H9 (cell line): ENCODE data around the gene MARS1. TPM values are rescaled to one million over a fixed set of nuclear protein-coding genes. Genes with fewer than 3 reads are reported as not detected.
"Not testable (repeated sequence)": the region's sequence is repeated elsewhere in the genome, so short reads cannot be mapped to it uniquely, and the experiment has no call there.

Experiments used
- DNase-seq: peaks from one replicate; pipeline ENCODE4 v3.0.0-alpha.2; 2017
- H2AFZ ChIP-seq: one replicate; pipeline ENCODE4 v1.6.1; 2013; ENCODE audit warnings: mild to moderate bottlenecking, low read length, control low read depth, moderate library complexity
- H2AK5ac ChIP-seq: 2 replicates; pipeline ENCODE4 v1.6.1; 2013; ENCODE audit warnings: low read length, control low read depth, mixed read lengths; ENCODE audit not compliant: insufficient read length
- H2BK120ac ChIP-seq: one replicate; pipeline ENCODE4 v1.6.1; 2013; ENCODE audit warnings: low read depth, mild to moderate bottlenecking, low read length, control low read depth, inconsistent platforms; ENCODE audit not compliant: poor library complexity, severe bottlenecking
- H2BK12ac ChIP-seq: 2 replicates; pipeline ENCODE4 v1.6.1; 2013; ENCODE audit warnings: low read length, control low read depth, mixed read lengths, low read depth; ENCODE audit not compliant: insufficient read length
- H2BK15ac ChIP-seq: 2 replicates; pipeline ENCODE4 v1.6.1; 2013; ENCODE audit warnings: low read depth, low read length, control low read depth
- H2BK20ac ChIP-seq: one replicate; pipeline ENCODE4 v1.6.1; 2013; ENCODE audit warnings: low read depth, mild to moderate bottlenecking, low read length, control low read depth, inconsistent platforms; ENCODE audit not compliant: poor library complexity, severe bottlenecking
- H2BK5ac ChIP-seq: 2 replicates; pipeline ENCODE4 v1.6.1; 2013; ENCODE audit warnings: low read length, control low read depth, mixed read lengths; ENCODE audit not compliant: insufficient read length
- H3K14ac ChIP-seq: 2 replicates; pipeline ENCODE4 v1.6.1; 2013; ENCODE audit warnings: low read length, control low read depth; ENCODE audit not compliant: insufficient read depth
- H3K18ac ChIP-seq: 2 replicates; pipeline ENCODE4 v1.6.1; 2013; ENCODE audit warnings: low read depth, mild to moderate bottlenecking, mixed read lengths, low read length, control low read depth; ENCODE audit not compliant: insufficient read length
- H3K23ac ChIP-seq: 2 replicates; pipeline ENCODE4 v1.6.1; 2013; ENCODE audit warnings: low read length, control low read depth, mixed read lengths, low read depth; ENCODE audit not compliant: insufficient read length
- H3K23me2 ChIP-seq: 2 replicates; pipeline ENCODE4 v1.6.1; 2013; ENCODE audit warnings: low read depth, mild to moderate bottlenecking, mixed read lengths, low read length, control low read depth; ENCODE audit not compliant: insufficient read length, poor library complexity, severe bottlenecking
- H3K27ac ChIP-seq: 2 replicates; pipeline ENCODE4 v1.5.1; 2013; ENCODE audit warnings: low read length, control low read depth, mixed read lengths, low read depth; ENCODE audit not compliant: insufficient read length
- H3K27me3 ChIP-seq: 2 replicates; pipeline ENCODE4 v1.6.1; 2013; ENCODE audit warnings: low read length, control low read depth, inconsistent platforms; ENCODE audit not compliant: insufficient read depth
- H3K4ac ChIP-seq: 2 replicates; pipeline ENCODE4 v1.6.1; 2013; ENCODE audit warnings: low read depth, mild to moderate bottlenecking, control low read depth, inconsistent platforms, low read length, moderate library complexity
- H3K4me1 ChIP-seq: 2 replicates; pipeline ENCODE4 v1.6.1; 2013; ENCODE audit warnings: low read length, control low read depth, inconsistent platforms; ENCODE audit not compliant: insufficient read depth
- H3K4me2 ChIP-seq: 2 replicates; pipeline ENCODE4 v1.6.1; 2013; ENCODE audit warnings: low read length, control low read depth, mixed read lengths; ENCODE audit not compliant: insufficient read length, insufficient read depth
- H3K56ac ChIP-seq: 2 replicates; pipeline ENCODE4 v1.6.1; 2013; ENCODE audit warnings: low read depth, mild to moderate bottlenecking, mixed read lengths, low read length, control low read depth; ENCODE audit not compliant: insufficient read length
- H3K79me1 ChIP-seq: 2 replicates; pipeline ENCODE4 v1.6.1; 2013; ENCODE audit warnings: low read depth, mild to moderate bottlenecking, moderate library complexity, low read length, control low read depth, inconsistent platforms; ENCODE audit not compliant: insufficient read depth, poor library complexity, severe bottlenecking
- H3K79me2 ChIP-seq: 2 replicates; pipeline ENCODE4 v1.6.1; 2013; ENCODE audit warnings: low read length, control low read depth, inconsistent platforms; ENCODE audit not compliant: insufficient read depth
- H3K9ac ChIP-seq: 2 replicates; pipeline ENCODE4 v1.6.1; 2013; ENCODE audit warnings: low read length, control low read depth, mixed read lengths; ENCODE audit not compliant: insufficient read length; ENCODE audit errors: extremely low read depth
- H3K9me3 ChIP-seq: one replicate; pipeline ENCODE4 v1.6.1; 2013; ENCODE audit warnings: low read depth, low read length, inconsistent platforms; ENCODE audit not compliant: control insufficient read depth
- H3T11ph ChIP-seq: one replicate; pipeline ENCODE4 v1.6.1; 2013; ENCODE audit warnings: mild to moderate bottlenecking, low read length, control low read depth, inconsistent platforms
- H4K20me1 ChIP-seq: one replicate; pipeline ENCODE4 v1.6.1; 2013; ENCODE audit not compliant: control insufficient read depth, insufficient read length, insufficient read depth
- H4K5ac ChIP-seq: 2 replicates; pipeline ENCODE4 v1.6.1; 2013; ENCODE audit warnings: low read depth, mild to moderate bottlenecking, mixed read lengths, low read length, control low read depth; ENCODE audit not compliant: insufficient read length
- H4K8ac ChIP-seq: replicated peaks from 2 replicates; pipeline ENCODE4 v1.6.1; 2013; ENCODE audit warnings: low read length, control low read depth, mixed read lengths, low read depth; ENCODE audit not compliant: insufficient read length
- H4K91ac ChIP-seq: 2 replicates; pipeline ENCODE4 v1.6.1; 2013; ENCODE audit warnings: low read depth, mild to moderate bottlenecking, moderate library complexity, mixed read lengths, low read length, control low read depth; ENCODE audit not compliant: insufficient read length
- H3K27ac Mint-ChIP-seq, 3 experiments: 2 replicates in 2 of 3; 3 replicates in 1 of 3; pipeline ENCODE4 v1.8.0; 2020 to 2021; ENCODE audit warnings: mixed read lengths in 3 of 3, mild to moderate bottlenecking in 1 of 3, moderate library complexity in 1 of 3
- H3K27me3 Mint-ChIP-seq: 2 replicates; pipeline ENCODE4 v1.8.0; 2021; ENCODE audit warnings: low read depth, mild to moderate bottlenecking, moderate library complexity, mixed read lengths
- H3K36me3 Mint-ChIP-seq, 3 experiments: 2 replicates in 2 of 3; 3 replicates in 1 of 3; pipeline ENCODE4 v1.8.0; 2020 to 2021; ENCODE audit warnings: low read depth in 3 of 3, mixed read lengths in 3 of 3; ENCODE audit not compliant: insufficient read depth in 1 of 3
- H3K4me1 Mint-ChIP-seq, 2 experiments: 2 replicates each; pipeline ENCODE4 v1.8.0; 2020; ENCODE audit warnings: mixed read lengths in 2 of 2
- H3K4me3 Mint-ChIP-seq, 2 experiments: 2 replicates in 1 of 2; 3 replicates in 1 of 2; pipeline ENCODE4 v1.8.0; 2020 to 2021; ENCODE audit warnings: mild to moderate bottlenecking in 2 of 2, mixed read lengths in 2 of 2, moderate library complexity in 1 of 2
- H3K9me3 Mint-ChIP-seq, 2 experiments: 2 replicates in 1 of 2; 3 replicates in 1 of 2; pipeline ENCODE4 v1.8.0; 2020; ENCODE audit warnings: mild to moderate bottlenecking in 2 of 2, mixed read lengths in 2 of 2, moderate library complexity in 1 of 2
- WGBS: extraction: QIAGEN DNeasy Blood & Tissue Kit; methylation state at CpG from one replicate; pipeline ENCODE4 v1.1.7; 2013; ENCODE audit warnings: missing lambda C conversion rate, low lambda C conversion rate, mixed read lengths; ENCODE audit not compliant: insufficient read length; ENCODE audit errors: extremely low coverage; 5-methylcytosine and 5-hydroxymethylcytosine counted together
- total RNA-seq: library from RNA; stranded (reverse); gene quantifications from 2 replicates; pipeline ENCODE4 v1.2.1, GENCODE V29; 2021
- TF ChIP-seq, protein P1 (sequence below): fragments of 200-600 bp; sonication (generic); conservative IDR thresholded peaks from 3 replicates; pipeline ENCODE4 v1.8.0; 2021; ENCODE audit warnings: antibody characterized with exemption, mild to moderate bottlenecking

Gene MARS1
- total RNA-seq, 1 experiment from 2014 or later = 368 TPM

DNA sequence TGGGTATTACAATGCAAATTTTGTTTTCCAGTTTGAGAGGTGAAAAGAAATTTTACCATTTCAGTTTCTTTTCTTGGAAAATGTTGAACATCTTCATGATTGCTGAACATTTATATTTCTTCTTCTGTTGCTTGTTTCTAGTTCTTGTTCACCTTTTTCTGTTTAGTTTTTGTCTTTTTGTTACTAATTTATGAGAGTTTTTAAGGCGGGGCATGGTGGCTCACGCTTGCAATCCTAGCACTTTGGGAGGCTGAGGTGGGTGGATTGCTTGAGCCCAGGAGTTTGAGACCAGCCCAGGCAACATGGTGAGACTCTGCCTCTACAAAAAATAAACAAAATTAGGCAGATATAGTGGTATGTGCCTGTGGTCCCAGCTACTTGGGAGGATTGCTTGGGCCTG lies 72.6 kb downstream of the MARS1 start:
- TF ChIP-seq, protein P1, sequence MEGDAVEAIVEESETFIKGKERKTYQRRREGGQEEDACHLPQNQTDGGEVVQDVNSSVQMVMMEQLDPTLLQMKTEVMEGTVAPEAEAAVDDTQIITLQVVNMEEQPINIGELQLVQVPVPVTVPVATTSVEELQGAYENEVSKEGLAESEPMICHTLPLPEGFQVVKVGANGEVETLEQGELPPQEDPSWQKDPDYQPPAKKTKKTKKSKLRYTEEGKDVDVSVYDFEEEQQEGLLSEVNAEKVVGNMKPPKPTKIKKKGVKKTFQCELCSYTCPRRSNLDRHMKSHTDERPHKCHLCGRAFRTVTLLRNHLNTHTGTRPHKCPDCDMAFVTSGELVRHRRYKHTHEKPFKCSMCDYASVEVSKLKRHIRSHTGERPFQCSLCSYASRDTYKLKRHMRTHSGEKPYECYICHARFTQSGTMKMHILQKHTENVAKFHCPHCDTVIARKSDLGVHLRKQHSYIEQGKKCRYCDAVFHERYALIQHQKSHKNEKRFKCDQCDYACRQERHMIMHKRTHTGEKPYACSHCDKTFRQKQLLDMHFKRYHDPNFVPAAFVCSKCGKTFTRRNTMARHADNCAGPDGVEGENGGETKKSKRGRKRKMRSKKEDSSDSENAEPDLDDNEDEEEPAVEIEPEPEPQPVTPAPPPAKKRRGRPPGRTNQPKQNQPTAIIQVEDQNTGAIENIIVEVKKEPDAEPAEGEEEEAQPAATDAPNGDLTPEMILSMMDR = no peak
- Histone ChIP-seq H3K18ac (no peak overlapping the region), H2BK15ac (no peak overlapping the region), H2BK12ac (no peak overlapping the region), H2BK120ac (no peak overlapping the region), H4K20me1 (no peaks in the 10 kb centered on the region), H3K23ac (no peak overlapping the region), H3K56ac (no peak overlapping the region), H3K9me3 (no peaks in the 10 kb centered on the region), H3K27me3 (no peaks in the 10 kb centered on the region), H2BK5ac (no peak overlapping the region), H3K4ac (no peak overlapping the region), H2BK20ac (no peak overlapping the region), H3K79me1 (peaks cover 3% of the 10 kb centered on the region), H3K79me2 (peaks cover 3% of the 10 kb centered on the region; the same call in 1 of the 2 replicates), H2AFZ (no peak overlapping the region), H3T11ph (no peak overlapping the region), H3K9ac (no peak overlapping the region), H4K8ac (no peak overlapping the region), H3K4me2 (no peak overlapping the region), H4K5ac (no peak overlapping the region), H3K4me1 (no peaks in the 10 kb centered on the region), H3K23me2 (no peaks in the 10 kb centered on the region), H3K14ac (no peak overlapping the region), H4K91ac (no peak overlapping the region), H3K27ac (no peak overlapping the region), H2AK5ac (no peak overlapping the region)
- no CpG with 5 or more reads among the region's 2 CpGs for WGBS
- DNase-seq = no peak
- Mint-ChIP-seq H3K4me3 (no peak overlapping the region), H3K27ac (no peak overlapping the region), H3K36me3 (peaks cover 13 to 23% (median 19%) of the 10 kb centered on the region in 3 experiments; a peak in 6 of 7 replicates), H3K4me1 (peaks cover 7% of the 10 kb centered on the region in 2 experiments), H3K9me3 (no peaks in the 10 kb centered on the region), H3K27me3 (no peaks in the 10 kb centered on the region)

DNA sequence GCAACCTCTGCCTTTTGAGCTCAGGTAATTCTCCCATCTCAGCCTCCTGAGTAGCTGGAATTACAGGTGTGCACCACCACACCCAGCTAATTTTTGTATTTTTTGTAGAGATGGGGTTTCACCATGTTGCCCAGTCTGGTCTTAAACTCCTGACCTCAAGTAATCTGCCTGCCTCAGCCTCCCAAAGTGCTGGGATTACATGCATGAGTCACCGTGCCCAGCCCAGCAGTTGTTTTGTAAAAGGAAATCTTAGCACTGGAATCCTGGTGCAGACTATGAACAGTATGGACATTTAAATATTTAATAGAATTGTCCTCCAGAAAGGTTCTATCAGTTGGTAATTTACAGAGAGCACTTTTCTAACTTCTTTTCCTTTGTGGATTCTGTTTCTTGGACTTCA lies 73.2 kb downstream of the MARS1 start:
- not testable (repeated sequence) for H4K5ac ChIP-seq, H2BK12ac ChIP-seq, H2AK5ac ChIP-seq, H3K23ac ChIP-seq, H3K9me3 Mint-ChIP-seq, H2BK15ac ChIP-seq, H2BK20ac ChIP-seq, H3K9ac ChIP-seq, H3K4me3 Mint-ChIP-seq, H3K79me2 ChIP-seq, DNase-seq, H3K14ac ChIP-seq, H3K4me1 Mint-ChIP-seq, H4K20me1 ChIP-seq, H3K27me3 Mint-ChIP-seq, H3T11ph ChIP-seq, H4K8ac ChIP-seq, H3K27me3 ChIP-seq, H2BK5ac ChIP-seq, H3K18ac ChIP-seq, H3K23me2 ChIP-seq, H2BK120ac ChIP-seq, H3K4ac ChIP-seq, H3K27ac ChIP-seq, H3K56ac ChIP-seq, H4K91ac ChIP-seq, H2AFZ ChIP-seq, H3K9me3 ChIP-seq, H3K4me1 ChIP-seq, H3K79me1 ChIP-seq, H3K4me2 ChIP-seq
- Mint-ChIP-seq H3K36me3 (peaks cover 13 to 23% (median 19%) of the 10 kb centered on the region in 3 experiments; a peak in 6 of 7 replicates), H3K27ac (peak overlapping the region in 1 of 3 experiments; percentile 59; a peak in 1 of 7 replicates)
- no CpG with 5 or more reads among the region's 1 CpG for WGBS
